ENCODE results near the gene IL36B.

GRCh38 chr2:113057117-113057516 is 4.5 kb upstream of the IL36B start:
- TF ChIP-seq CTCF (IDR thresholded peaks at IDR 0.05): no peak
- TF ChIP-seq POLR2A (IDR thresholded peaks at IDR 0.05): no peak
